GM12874 (cell line): ENCODE data around the gene RETREG3.

Experiments
- TF ChIP-seq, protein P1 (sequence below): IDR thresholded peaks from 2 replicates; pipeline ENCODE4 v1.5.1; 2011; ENCODE audit warnings: low read depth, mild to moderate bottlenecking, control low read depth, low read length, moderate library complexity; ENCODE audit not compliant: insufficient read depth

RETREG3 gene

GRCh38 chr17:42535155-42536047, 73.8 kb downstream of the RETREG3 start:
- TF ChIP-seq, protein P1, sequence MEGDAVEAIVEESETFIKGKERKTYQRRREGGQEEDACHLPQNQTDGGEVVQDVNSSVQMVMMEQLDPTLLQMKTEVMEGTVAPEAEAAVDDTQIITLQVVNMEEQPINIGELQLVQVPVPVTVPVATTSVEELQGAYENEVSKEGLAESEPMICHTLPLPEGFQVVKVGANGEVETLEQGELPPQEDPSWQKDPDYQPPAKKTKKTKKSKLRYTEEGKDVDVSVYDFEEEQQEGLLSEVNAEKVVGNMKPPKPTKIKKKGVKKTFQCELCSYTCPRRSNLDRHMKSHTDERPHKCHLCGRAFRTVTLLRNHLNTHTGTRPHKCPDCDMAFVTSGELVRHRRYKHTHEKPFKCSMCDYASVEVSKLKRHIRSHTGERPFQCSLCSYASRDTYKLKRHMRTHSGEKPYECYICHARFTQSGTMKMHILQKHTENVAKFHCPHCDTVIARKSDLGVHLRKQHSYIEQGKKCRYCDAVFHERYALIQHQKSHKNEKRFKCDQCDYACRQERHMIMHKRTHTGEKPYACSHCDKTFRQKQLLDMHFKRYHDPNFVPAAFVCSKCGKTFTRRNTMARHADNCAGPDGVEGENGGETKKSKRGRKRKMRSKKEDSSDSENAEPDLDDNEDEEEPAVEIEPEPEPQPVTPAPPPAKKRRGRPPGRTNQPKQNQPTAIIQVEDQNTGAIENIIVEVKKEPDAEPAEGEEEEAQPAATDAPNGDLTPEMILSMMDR = no peak

DNA sequence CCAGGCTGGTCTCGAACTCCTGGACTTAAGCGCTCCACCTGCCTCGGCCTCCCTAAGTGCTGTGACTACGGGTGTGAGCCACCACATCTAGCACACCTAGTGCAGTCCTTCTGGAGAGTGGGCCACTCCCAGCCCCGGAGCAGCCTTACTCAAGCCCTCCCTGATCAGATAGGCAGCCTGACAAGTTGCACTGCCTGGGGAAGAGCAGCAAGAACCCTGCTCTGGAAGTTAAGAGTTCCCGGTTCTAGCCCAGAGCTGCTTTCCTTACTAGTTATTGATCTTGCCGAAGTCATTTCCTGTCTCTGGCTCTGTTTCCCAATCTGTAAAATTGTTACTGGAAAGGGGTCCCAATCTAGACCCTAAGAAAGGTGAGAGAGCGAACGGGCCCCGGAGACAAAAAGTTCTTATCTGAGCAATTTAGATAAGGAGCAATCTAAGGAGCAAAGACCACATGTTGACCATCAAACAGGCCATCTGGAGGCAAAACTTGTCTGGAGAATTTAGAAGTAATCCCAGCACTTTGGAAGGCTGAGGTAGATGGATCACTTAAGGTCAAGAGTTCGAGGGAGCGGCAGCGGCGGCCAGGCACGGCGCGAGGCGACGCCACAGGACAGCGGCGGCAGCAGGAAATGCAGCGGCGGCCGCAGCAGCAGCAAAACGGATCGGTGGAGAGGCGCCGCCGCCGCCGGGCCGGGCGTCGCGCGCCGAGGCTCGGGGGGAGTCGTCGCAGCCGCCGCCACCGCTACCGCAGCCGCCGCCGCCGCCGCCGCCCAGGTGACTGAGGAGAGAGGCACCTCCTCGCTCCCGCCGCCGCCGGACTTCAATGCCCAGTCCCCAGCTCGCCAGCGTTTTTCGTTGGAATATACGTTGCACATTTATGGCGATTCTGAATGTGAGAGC, 77.5 kb downstream of the RETREG3 start:
- TF ChIP-seq, protein P1 = peak; percentile 57

DNA sequence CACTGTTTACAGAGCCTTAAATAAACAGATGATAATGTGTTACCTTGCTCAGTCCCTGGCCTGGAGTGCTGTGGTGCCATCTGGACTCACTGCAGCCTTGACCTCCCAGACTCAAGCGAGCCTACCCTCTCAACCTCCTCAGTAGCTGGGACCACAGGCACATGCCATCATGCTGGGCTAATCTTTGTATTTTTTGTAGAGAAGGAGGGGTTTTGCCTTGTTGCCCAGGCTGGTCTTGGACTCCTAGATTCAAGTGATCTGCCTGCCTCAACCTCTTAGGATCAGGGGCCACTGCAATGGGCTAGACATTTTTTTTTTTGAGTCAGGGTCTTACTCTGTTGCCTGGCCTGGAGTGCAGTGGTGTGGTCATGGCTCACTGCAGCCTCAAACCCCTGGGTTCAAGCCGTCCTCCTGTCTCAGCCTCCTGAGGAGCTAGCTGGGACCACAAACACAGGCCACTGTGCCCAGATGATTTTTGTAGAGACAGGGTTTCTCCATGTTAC, 78.2 kb downstream of the RETREG3 start:
- TF ChIP-seq, protein P1 = no peak
